HG02678 (cell line): ENCODE data around the gene TBC1D14.

ENCODE experiments used
- ATAC-seq: cut with Tn5 transposase; IDR thresholded peaks from one replicate; pipeline ENCODE4 v1.9.1; 2021; ENCODE audit warnings: mild to moderate bottlenecking, moderate library complexity; ENCODE audit not compliant: unreplicated experiment

TBC1D14 gene

GRCh38 chr4:7034262-7035081 is 124.8 kb downstream of the TBC1D14 start:
- ATAC-seq = no peak

DNA sequence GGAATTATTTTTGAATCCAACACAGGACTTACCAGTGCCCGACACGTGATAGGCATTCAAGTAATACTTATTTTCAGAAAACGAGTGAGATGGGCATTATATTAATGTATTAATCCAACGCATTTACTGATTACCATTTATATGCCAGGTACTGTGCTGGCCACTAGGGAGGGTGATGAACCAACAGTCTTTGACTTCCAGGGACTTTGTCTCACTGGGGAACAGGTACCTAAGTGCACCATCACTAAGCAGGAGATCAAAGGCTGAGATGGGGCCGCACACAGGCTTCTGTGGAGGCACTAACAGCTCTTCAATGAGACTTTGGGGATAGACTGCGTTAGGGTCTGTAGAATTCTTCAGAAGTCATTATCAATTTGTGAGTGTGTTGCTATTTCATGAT is 127.8 kb downstream of the TBC1D14 start:
- ATAC-seq = no peak

DNA sequence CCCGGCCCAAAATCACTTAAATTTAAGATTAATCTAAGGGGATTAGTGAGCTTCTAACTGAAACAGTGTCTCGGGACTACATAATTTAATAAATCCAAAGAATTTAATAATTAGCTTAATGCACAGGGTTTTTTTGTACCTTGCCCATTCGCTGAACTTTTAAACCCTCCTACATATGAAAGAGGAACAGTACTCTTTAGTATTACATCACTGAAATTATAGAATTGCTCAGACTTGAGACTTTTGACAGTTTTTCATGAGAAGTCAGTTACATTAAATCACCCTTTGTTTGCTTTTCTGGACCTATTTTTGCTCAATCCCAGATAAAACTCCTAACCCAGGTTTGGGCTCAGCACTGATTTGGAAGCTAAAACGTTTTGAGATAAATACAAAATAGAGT is 131.1 kb downstream of the TBC1D14 start:
- ATAC-seq = no peak

DNA sequence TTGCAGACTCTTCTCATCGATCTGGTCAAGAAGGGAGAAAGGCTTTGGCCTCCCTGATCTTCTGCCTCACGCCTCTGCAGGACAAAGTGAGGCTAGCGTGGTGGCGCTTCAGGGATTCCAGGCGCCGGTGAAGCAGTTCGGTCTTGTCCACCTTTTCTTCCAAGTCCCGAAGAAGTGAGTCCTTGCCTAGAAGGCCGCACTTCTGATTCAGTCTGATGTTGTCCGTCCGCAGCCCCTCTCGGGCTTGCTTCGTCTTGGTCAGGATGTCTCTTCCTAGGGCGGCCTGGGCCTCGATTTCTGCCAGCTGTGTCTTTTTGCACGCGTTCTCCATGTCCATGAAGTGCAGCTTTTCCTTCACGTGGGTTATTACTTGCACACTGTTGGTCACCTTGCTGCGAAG is 131.6 kb downstream of the TBC1D14 start:
- ATAC-seq = no peak

DNA sequence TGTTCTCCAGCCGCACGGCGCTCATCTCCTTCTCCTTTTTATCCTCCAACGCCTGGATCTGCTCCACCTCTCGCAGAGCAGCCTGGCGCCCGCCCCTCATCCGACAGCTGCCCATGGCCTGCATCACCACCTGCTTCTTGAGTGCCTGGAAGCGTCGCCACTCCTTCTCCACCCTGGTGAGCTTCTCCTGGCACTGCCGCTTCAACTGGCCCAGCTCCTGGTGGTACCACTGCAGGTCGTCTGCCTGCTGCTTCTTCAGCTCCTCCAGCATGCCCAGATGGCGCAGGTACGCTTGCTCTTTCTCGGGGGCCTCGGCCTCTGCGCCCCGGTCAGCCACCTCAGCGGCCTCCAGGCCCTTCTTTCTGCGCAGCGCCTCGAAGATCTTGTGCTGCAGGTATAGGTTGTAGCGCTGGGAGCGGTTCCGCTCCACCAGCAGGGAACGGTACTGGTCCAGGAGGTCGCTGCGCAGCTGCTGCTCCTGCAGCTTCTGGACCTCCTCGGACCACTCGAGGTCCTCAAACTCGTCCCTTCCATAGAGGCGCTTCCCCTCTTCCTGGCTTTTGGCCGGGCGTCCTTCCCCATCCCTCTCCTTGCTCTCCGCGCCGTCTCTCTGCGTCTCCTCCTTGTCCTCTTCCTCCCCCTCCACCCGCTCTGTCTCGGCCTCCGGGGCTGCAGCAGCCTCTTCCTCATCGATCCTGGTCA is 132.3 kb downstream of the TBC1D14 start:
- ATAC-seq = no peak

DNA sequence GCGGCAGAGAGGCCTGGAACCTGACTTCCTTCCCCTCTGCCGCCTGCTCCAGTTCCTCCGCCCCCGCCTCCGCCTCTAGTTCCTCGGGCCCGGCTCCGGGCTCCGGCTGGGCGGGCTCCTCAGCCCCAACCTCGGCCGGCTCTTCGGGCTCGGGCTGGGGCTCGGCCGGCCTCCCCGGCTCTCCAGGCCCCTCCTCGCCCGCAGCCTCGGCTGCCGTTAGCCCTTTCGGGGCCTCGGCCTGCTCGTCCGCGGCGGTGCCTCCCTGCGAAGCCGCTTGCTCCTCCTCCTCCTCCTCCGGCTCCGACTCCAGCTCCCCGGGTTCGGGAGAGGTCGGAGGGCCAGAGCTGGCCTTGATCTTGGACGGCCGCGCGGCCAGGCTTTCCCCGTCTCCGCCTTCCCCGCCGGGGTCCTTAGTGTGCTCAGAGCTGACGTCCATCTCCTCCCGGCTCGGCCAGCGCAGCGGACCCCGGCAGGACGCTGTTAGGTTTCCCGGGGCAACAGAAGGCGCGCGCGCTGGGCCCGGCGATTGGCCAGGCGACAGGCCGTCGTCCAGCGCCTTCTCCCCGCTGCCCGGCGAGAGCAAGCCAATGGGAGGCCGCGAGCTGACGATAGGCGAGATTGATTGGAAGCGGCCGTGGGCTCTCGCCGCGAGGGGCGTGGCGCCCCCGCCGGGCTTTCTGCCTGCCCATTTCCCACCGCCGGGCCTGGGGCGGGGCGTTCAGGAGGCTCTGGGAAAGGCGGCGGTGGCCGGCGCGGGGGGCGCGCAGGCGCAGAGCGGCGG is 133.1 kb downstream of the TBC1D14 start:
- peak; percentile 86 for ATAC-seq

- ATAC-seq = peak; percentile 30
Measured at GRCh38 chr4:7043284-7044136, 133.9 kb downstream of the TBC1D14 start, which contains the start of gene TADA2B. Gene TADA2B (plus strand): TSS chr4:7043372. CDS start chr4:7043580, 208 bp downstream.

DNA sequence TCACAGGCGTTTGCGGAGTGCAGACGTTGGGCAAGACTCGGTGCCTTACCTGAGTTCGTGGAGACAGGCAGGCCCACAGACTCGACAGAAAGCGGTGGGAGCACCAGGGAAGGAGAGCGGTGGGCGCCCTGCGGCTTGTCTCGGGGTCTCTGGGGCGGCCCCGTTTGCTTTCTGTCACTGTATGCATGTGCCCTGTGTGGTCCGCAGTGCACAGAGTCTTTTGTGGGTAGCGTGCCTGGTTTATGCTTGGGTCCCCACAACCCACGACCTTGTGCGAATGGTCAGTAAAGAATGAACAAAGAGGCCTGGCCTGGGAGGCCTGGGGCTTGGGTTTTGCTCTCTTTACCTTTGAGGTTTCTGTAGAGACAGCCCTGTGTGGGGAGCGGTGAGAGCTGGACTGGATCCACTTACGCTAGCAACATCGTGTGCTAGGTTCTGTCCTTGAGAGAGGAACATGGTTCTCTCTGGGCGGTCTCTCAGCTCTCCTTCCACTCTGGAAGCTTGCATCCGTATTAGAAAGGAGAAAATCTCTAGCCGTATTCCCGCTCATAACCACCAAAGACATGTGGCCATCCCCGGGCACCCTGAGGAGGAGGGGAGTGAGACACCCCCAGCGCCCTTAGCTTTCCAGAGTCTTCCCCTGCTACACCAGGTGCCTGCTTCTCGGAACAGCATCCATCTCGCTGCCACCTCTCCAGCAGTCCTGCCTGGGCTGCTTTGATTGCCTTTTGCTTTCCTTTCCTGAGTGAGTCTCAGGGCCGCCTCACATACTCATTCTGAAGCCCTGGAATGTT is 134.7 kb downstream of the TBC1D14 start:
- ATAC-seq = no peak

- no peak for ATAC-seq
Measured at GRCh38 chr4:7045553-7045952, 135.9 kb downstream of the TBC1D14 start.

DNA sequence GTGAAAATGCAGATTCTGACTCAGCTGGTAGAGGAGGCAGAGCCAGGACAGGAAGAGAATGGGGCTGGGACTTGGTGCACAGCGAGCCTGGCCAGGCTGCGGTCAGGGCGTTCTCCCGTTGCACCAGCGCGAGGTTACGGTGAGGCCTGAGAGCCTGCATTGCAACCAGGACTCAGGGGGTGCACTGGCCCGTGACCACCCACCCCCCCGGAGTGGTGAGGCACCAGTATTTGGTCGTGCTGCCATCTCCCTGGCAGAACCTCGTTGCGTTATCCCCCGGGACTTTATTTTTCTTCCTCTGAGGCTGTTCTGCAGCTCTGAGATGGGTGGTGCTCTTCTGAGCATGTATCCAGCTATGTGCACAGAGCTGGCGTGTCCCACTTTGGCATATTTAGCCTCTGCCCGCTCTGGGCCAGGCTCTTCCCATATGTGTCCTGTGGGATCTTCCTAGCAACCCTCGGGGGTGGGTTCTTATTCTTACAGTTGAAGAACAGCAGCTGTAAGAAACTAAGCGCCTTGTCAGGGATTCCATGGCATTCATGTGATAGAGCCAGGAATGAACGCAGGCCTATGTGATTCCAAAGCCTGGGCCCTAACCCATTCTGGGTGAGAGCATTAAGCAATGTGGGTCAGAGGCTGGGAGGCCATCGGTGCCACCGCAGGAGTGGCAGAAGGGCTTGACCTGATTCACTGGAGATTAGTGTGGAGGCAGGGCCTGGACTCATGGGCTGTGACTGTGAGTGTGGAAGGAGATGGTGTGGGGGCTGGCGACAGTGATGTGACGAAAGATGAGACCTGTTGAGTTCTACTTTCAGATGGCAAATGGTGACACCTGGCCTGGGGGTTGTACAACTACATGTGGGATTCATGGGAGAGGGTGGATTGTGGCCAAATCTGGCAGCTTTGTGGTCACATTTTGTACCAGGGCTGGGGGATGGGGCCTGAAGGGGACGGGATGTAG is 136.6 kb downstream of the TBC1D14 start:
- ATAC-seq = no peak

DNA sequence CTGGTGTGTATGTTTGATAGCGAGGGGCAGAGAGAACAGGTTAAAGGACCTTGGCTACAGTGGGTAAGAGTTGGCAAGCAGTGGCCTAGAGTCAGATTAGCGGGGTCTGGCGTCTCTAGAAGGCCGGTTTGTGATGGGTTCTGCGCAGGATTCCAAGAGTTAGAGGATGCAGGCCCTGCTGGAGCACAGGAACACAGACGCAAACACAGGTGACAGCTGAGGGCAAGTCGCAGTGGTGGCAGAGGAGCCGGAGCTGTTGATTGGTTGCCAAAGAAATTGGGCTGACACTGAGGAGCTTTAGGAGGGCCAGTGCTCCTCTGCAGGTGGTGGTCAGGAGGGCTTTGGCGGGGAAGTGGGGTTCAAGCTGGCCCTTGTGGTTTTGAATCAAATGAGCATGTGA is 137.3 kb downstream of the TBC1D14 start:
- no peak for ATAC-seq

DNA sequence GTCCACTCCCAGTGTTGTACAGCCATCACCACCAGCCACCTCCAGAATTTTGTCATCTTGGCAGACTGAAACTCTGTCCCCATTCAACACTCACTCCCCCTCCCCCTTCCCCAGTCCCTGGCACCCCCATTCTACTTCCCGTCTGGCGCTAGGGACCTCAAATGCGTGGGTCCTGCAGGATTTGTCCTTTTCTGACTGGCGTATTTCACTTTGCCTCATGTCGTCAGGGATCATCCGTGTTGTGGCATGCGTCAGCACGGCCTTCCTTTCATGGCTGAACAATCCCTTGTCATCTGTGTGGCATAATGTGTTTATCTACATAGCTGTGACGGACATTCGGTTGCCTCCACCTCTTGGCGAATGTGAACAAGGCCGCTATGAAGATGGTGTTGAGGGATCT is 139.0 kb downstream of the TBC1D14 start:
- no peak for ATAC-seq

DNA sequence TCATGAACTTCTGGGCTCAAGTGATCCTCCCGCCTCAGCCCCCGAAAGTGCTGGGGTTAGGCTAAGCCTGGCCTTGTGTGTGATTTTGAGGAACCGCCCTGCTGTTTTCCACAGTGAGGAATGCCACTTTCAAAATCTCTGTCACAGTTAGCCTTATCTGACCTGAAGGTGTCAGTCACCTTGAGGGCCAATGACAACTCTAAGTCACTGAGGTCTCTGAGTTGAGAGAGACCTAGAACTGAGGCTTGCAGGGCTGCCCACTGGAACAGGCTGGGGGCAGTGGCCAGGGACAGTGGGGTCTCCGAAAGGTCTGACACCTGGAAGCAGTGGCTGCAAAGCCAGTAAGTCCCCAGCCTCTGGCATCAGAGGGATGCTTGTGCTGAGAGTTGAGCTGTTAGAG is 139.7 kb downstream of the TBC1D14 start:
- no peak for ATAC-seq

GRCh38 chr4:7049739-7050138 is 140.1 kb downstream of the TBC1D14 start:
- no peak for ATAC-seq

DNA sequence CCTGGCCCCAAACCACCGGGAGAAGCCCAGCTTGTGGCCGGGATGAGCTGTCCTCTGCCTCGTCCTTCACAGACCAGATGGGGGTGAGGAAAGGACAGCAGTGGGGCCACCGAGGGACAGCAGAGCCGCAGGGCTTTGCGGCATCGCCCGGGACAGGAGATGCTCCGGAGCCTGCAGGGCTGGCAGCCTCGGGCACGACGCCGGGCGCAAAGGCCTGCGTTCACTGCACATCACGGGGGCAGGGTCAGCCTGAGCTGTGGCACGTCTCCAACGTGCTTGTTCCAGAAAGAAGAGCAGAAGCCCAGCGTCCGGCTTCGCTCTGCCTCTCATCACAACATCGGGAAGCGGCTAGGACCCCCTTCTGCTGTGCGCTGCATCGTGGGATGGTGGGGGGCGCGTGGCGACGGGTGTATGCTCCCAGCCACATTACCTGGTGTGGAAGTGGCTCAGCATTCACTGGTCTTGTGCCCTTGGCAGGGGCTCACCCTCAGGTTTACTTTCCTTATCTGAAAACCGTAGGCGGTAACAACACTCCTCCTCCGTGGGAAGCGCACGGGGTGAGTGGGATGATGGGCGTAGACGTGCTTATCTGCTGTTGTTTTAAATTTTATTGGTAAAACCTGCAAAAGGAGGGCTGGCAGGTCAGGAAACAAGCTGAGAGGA is 141.0 kb downstream of the TBC1D14 start:
- no peak for ATAC-seq

- ATAC-seq = no peak
Measured at GRCh38 chr4:7051144-7051495, 141.5 kb downstream of the TBC1D14 start.

GRCh38 chr4:7051905-7052304 is 142.3 kb downstream of the TBC1D14 start:
- no peak for ATAC-seq

DNA sequence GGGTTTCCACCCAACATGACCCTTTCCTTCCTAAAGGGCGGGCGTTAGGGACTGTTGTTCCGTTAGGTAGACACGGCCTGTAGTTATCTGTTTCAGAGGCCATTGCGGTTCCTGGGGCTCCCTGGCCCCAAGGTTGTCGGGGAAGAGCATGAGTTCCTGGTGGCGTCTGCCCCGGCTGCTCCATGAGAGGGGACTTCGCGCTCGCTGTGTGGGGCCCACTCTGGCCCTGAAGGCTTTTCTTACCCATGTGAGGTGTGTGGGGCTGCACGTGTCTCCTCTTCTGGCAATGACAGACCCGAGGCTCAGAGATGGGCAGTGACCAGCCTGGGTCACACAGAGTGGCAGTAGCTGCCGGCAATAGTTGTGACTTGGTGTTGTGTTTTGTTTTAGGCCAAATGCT is 142.7 kb downstream of the TBC1D14 start:
- no peak for ATAC-seq
